LNCaP clone FGC (cell line): ENCODE measurements around the gene PRKG1.

Experiments
- DNase-seq: peaks from one replicate; pipeline ENCODE4 v3.0.0-alpha.2; 2011; ENCODE audit warnings: low read depth
- H3K4me3 ChIP-seq: 2 replicates; pipeline ENCODE4 v1.5.1; 2011; ENCODE audit warnings: mild to moderate bottlenecking, low read depth, low read length, control low read depth
- TF ChIP-seq, protein P1 (sequence below): IDR thresholded peaks from 2 replicates; pipeline ENCODE4 v1.5.1; 2012; ENCODE audit warnings: mild to moderate bottlenecking; ENCODE audit not compliant: control insufficient read depth, insufficient read depth; ENCODE audit errors: extremely low read depth

The PRKG1 gene

DNA sequence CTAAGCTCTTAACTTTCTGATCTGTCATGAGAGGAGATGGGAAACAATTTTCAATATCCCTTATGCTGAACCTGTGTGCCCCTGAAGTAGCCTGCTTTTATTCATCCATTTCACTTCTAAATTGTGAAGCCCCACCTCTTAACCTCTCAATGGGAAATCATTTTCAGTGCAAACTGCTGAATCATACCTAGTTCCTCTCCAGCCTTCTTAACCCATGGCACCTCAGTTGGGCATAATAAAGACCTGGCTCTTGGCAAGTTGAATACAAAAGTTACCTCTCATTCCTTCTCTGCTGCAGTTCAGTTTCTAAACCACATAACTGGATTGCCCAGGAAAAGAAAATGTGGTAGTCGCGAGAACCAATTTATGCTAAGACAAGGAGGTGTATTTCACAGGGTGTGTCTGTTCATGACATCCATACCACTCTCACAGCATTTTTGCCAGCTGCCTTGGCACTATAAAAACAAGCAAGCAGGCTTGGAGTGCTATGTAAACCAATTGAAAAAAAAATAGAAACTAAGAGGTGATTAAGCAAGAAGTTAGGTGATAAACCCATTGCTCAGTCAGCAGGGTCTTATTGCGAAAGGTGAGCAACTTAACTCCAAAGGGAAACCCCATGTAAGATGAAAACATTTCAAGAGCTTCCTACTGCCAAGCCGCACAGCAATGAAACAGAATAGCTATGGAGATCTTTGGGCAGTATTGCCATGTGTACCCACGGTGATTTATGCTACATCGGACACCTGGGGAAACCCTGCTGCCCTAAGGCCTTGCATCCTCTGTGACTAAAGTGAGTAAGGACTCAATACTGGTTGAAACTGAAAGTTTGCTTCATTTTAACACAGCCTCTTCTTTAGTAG lies 1182.8 kb downstream of the PRKG1 start:
- TF ChIP-seq, protein P1, sequence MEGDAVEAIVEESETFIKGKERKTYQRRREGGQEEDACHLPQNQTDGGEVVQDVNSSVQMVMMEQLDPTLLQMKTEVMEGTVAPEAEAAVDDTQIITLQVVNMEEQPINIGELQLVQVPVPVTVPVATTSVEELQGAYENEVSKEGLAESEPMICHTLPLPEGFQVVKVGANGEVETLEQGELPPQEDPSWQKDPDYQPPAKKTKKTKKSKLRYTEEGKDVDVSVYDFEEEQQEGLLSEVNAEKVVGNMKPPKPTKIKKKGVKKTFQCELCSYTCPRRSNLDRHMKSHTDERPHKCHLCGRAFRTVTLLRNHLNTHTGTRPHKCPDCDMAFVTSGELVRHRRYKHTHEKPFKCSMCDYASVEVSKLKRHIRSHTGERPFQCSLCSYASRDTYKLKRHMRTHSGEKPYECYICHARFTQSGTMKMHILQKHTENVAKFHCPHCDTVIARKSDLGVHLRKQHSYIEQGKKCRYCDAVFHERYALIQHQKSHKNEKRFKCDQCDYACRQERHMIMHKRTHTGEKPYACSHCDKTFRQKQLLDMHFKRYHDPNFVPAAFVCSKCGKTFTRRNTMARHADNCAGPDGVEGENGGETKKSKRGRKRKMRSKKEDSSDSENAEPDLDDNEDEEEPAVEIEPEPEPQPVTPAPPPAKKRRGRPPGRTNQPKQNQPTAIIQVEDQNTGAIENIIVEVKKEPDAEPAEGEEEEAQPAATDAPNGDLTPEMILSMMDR, result no peak
- no peak overlapping the region for H3K4me3 ChIP-seq
- DNase-seq, result no peak

DNA sequence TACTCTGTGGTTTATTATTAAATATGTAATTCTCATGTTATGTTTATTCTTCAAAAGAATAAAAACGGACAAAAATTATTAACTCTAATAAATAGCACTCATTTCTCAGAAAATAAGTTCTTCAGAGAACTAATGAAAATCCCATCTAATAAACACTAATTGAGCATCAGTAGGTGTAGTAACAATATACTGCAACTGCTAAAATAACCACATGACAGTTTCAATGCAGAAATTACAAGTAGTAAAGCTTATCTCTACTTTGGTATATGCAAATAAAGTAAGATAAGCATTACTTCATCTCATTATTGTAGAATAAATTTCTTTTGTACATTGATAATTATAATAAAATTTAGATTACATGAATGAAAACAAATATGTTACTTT lies 1183.4 kb downstream of the PRKG1 start:
- no peak for DNase-seq
- H3K4me3 ChIP-seq, result no peak overlapping the region
- TF ChIP-seq, protein P1, result no peak

DNA sequence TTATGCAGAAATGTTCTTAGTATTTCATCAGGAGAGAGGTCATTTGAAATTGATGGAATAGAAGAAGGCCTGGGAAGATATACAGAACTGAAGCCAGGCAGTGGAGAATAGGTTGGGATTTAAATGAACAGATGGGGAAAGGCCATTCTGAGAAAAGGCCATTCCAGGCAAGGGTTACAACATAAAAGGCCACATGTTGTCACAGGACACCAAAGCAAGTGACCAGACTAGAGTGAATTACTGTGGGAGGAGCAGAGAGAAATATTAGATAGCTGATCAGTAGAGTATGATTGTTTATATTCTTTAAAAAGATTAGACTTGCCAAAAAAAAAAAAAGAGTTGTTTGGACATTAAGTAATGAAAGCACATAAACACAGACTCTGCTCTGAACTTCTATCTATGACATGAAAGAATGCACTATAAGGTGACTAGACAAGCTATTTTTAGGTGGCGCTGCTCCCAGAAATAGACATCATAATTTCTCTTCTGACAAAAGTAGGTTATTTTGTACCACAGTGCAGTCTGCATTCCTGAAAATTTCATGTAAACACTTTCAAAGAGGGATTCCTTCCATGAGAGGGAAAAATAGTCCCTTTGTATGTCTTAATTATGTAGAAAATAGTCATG lies 1184.6 kb downstream of the PRKG1 start:
- TF ChIP-seq, protein P1, result no peak
- DNase-seq, result no peak
- no peak overlapping the region for H3K4me3 ChIP-seq

DNA sequence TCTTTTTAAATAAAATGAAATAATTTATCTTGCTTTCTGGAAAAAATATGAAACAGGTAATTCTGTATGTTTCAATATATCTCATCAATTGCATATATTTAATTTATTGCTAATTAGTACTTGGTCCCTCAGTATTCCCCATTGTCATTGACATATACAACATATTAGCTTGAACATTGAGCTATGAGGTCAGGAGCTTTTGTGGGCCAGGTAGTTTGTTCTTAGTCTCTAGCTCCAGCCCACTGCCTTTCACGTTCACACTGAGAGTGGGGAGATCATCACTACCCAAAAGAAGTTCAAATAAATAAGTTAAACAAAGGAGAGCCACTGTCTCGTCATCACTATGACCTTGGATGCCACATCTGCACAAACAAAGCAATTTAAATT lies 1185.1 kb downstream of the PRKG1 start:
- TF ChIP-seq, protein P1, result no peak

DNA sequence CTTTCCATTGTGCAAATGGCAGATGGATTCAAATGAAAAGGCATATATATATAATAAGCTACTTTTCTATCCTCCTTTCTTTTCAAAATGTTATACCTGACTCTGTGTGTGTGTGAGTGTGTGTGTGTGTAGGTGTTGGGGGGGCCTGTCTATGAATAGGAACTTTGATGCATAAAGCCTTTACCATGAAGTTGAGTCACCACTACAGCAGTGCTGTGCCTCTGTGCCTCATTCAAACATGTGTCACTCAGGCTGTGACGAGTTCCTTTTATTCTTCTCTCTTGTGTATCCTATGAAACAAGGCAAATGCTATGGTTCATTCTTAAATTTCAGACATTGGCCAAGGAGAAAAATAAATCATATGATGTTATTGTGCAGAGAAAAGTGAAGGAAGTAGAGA lies 1187.1 kb downstream of the PRKG1 start:
- no peak overlapping the region for H3K4me3 ChIP-seq
- no peak for DNase-seq
- TF ChIP-seq, protein P1, result no peak

More for the DNA sequence above, 1185.1 kb downstream of the PRKG1 start:
- no peak for DNase-seq
- H3K4me3 ChIP-seq, result no peak overlapping the region

DNA sequence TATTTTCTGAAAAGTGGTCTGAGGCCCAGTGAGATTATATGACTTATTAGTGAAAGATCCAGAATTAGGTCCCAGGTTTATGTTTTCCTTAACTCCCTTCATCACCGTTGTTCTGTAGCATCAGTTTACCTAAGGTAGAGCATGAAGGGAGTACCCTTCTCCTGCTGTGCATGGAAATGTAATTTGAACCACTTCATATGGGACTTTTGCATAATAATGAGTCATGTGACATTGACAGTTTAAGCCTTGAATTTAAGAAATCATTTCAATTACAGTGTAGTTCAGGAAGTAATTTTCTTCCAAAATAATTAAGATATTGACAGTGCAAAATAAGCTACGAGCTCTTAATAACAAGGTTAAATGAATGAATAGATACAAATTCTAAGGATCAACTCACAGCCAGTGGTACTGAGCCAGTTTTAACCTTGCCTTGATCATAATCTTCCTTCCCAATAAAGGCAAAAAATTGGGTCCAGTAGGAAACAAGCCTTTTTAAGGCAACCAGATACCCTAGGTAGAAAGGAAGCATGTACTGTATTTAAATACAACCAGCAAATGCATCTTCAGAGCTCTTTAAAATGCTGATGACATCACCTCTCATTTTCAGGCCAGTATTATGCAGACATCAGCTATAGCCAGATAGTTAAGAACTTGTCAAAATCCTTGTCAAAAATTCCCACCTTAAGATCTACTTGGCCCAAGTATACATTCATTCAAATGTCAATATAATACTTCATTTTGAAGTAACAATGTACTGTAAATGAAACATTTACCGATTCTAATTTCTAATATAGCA lies 1191.0 kb downstream of the PRKG1 start:
- TF ChIP-seq, protein P1, result no peak
- no peak overlapping the region for H3K4me3 ChIP-seq
- no peak for DNase-seq
